PC-3 (cell line): ENCODE measurements around the gene TRAPPC11. TPM values are rescaled to one million over a fixed set of nuclear protein-coding genes. Genes with fewer than 3 reads are reported as not detected.

ENCODE experiments used
- ATAC-seq: fragments of 200-7000 bp; cut with Tn5 transposase; 2 replicates; pipeline ENCODE4 v1.9.1; 2020; ENCODE audit warnings: mild to moderate bottlenecking, moderate library complexity
- BruUV-seq: library from RNA; stranded (reverse); fragments of 400-500 nt; replicated peaks from 2 replicates; lab custom pipeline; 2021; lab: Mats Ljungman, UMichigan
- CTCF ChIA-PET: fragments of 300-600 bp; sonication (Branson Sonifier 250); formaldehyde crosslinking; loops from one replicate; lab custom pipeline; 2022; ENCODE audit warnings: antibody characterized with exemption; lab: Charles Lee
- POLR2A ChIA-PET: fragments of 300-600 bp; sonication (Branson Sonifier 250); formaldehyde crosslinking; loops from one replicate; lab custom pipeline; 2022; ENCODE audit warnings: antibody characterized with exemption; ENCODE audit not compliant: unreplicated experiment; lab: Charles Lee
- DNase-seq: peaks from one replicate; pipeline ENCODE4 v3.0.0-alpha.2; 2015
- H2AFZ ChIP-seq: fragments of 300-600 bp; sonication (generic); 2 replicates; pipeline ENCODE4 v1.6.0; 2016; ENCODE audit warnings: antibody characterized with exemption, low read length
- H3F3A ChIP-seq: fragments of 300-600 bp; sonication (generic); one replicate; pipeline ENCODE4 v1.6.0; 2017; ENCODE audit warnings: antibody characterized with exemption, low read length, control low read depth, mild to moderate bottlenecking; ENCODE audit not compliant: unreplicated experiment
- H3K27ac ChIP-seq: fragments of 300-600 bp; sonication (generic); 2 replicates; pipeline ENCODE4 v1.5.1; 2016; ENCODE audit warnings: mild to moderate bottlenecking, low read length
- H3K27me3 ChIP-seq: fragments of 300-600 bp; sonication (generic); 2 replicates; pipeline ENCODE4 v1.6.1; 2016; ENCODE audit warnings: low read length, mixed read lengths
- H3K36me3 ChIP-seq: fragments of 300-600 bp; sonication (generic); 2 replicates; pipeline ENCODE4 v1.6.1; 2016; ENCODE audit warnings: low read depth, mixed run types, low read length, mixed read lengths
- H3K4me1 ChIP-seq: fragments of 300-600 bp; sonication (generic); 2 replicates; pipeline ENCODE4 v1.5.1; 2016; ENCODE audit warnings: low read length; ENCODE audit not compliant: insufficient read depth
- H3K4me2 ChIP-seq: fragments of 300-600 bp; sonication (generic); 2 replicates; pipeline ENCODE4 v1.6.0; 2016; ENCODE audit warnings: low read length
- H3K4me3 ChIP-seq: fragments of 300-600 bp; sonication (generic); 2 replicates; pipeline ENCODE4 v1.5.1; 2016; ENCODE audit warnings: mild to moderate bottlenecking, low read length, mixed read lengths
- H3K79me2 ChIP-seq: fragments of 300-600 bp; sonication (generic); 2 replicates; pipeline ENCODE4 v1.6.1; 2017; ENCODE audit warnings: low read length, mixed read lengths
- H3K9ac ChIP-seq: fragments of 300-600 bp; sonication (generic); 2 replicates; pipeline ENCODE4 v1.6.0; 2016; ENCODE audit warnings: mild to moderate bottlenecking, low read length
- H3K9me2 ChIP-seq: fragments of 300-600 bp; sonication (generic); replicated peaks from 2 replicates; pipeline ENCODE4 v1.6.1; 2016; ENCODE audit warnings: mixed run types, low read length, mixed read lengths
- H3K9me3 ChIP-seq: fragments of 300-600 bp; sonication (generic); 2 replicates; pipeline ENCODE4 v1.6.1; 2016; ENCODE audit warnings: low read length, mixed read lengths
- H4K20me1 ChIP-seq: fragments of 300-600 bp; sonication (generic); 2 replicates; pipeline ENCODE4 v1.6.1; 2016; ENCODE audit warnings: low read length, mixed read lengths
- CTCF ChIP-seq: fragments of 300-600 bp; sonication (generic); conservative IDR thresholded peaks from 2 replicates; pipeline ENCODE4 v1.5.1; 2017; ENCODE audit warnings: antibody characterized with exemption, low read depth, mild to moderate bottlenecking, low read length
- EZH2 ChIP-seq: fragments of 300-600 bp; sonication (generic); IDR thresholded peaks from one replicate; pipeline ENCODE4 v1.6.1; 2017; ENCODE audit warnings: antibody characterized with exemption, mild to moderate bottlenecking, low read length; ENCODE audit not compliant: unreplicated experiment
- EZH2phosphoT487 ChIP-seq: fragments of 300-600 bp; sonication (generic); IDR thresholded peaks from 2 replicates; pipeline ENCODE4 v1.6.1; 2018; ENCODE audit warnings: mild to moderate bottlenecking, antibody characterized with exemption, low read length, borderline replicate concordance
- intact Hi-C: fragments of 100-400 bp; cut with micrococcal nuclease; formaldehyde crosslinking; loops from 2 replicates; pipeline ENCODE4 v1.9.0; 2023
- total RNA-seq: library from RNA; depleted of rRNA; stranded (reverse); fragments of >200 nt; gene quantifications from 2 replicates; pipeline ENCODE4 v1.2.3, GENCODE V29; 2014

The TRAPPC11 gene
- total RNA-seq, 1 experiment from 2014 or later, result 20.0 TPM

- Histone ChIP-seq H3K4me2 (no peak overlapping the region), H3K27ac (no peak overlapping the region), H3F3A (no peaks in the 10 kb centered on the region), H3K79me2 (no peaks in the 10 kb centered on the region), H3K9ac (no peak overlapping the region), H3K36me3 (peaks cover 13% of the 10 kb centered on the region), H3K4me3 (no peak overlapping the region), H3K4me1 (no peaks in the 10 kb centered on the region), H3K9me2 (no peaks in the 10 kb centered on the region), H3K27me3 (no peaks in the 10 kb centered on the region), H3K9me3 (no peaks in the 10 kb centered on the region), H2AFZ (no peak overlapping the region), H4K20me1 (no peaks in the 10 kb centered on the region)
- ChIA-PET POLR2A (no interaction called here), CTCF (no interaction called here)
- ATAC-seq (no peak), DNase-seq (no peak)
- no TSS peak for BruUV-seq
- TF ChIP-seq CTCF (no peak), EZH2 (no peak), EZH2phosphoT487 (no peak)
- intact Hi-C loops, result no loop called here
Observed at GRCh38 chr4:183675625-183676024, 16.5 kb downstream of the TRAPPC11 start.

GRCh38 chr4:183681119-183681518, 22.0 kb downstream of the TRAPPC11 start:
- H3K27ac ChIP-seq, result no peak overlapping the region
- no peaks in the 10 kb centered on the region for H3K9me3 ChIP-seq
- no peak overlapping the region for H3K9ac ChIP-seq
- ChIA-PET CTCF (no interaction called here), POLR2A (no interaction called here)
- TF ChIP-seq EZH2phosphoT487 (no peak), CTCF (no peak), EZH2 (no peak)
- H3K9me2 ChIP-seq, result no peaks in the 10 kb centered on the region
- H3K79me2 ChIP-seq, result no peaks in the 10 kb centered on the region
- H3K4me1 ChIP-seq, result no peaks in the 10 kb centered on the region
- H3K4me3 ChIP-seq, result no peak overlapping the region
- no peak overlapping the region for H2AFZ ChIP-seq
- DNase-seq, result no peak
- intact Hi-C loops, result no loop called here
- no peak for ATAC-seq
- no peak overlapping the region for H3K4me2 ChIP-seq
- no peaks in the 10 kb centered on the region for H3K27me3 ChIP-seq
- no TSS peak for BruUV-seq
- H4K20me1 ChIP-seq, result no peaks in the 10 kb centered on the region
- no peaks in the 10 kb centered on the region for H3F3A ChIP-seq
- H3K36me3 ChIP-seq, result peaks cover 20% of the 10 kb centered on the region

GRCh38 chr4:183686461-183686860, 27.4 kb downstream of the TRAPPC11 start:
- no peak overlapping the region for H3K27ac ChIP-seq
- no peak for DNase-seq
- no peak overlapping the region for H2AFZ ChIP-seq
- H3K9me2 ChIP-seq, result no peaks in the 10 kb centered on the region
- H3K4me2 ChIP-seq, result no peak overlapping the region
- ATAC-seq, result no peak
- no peaks in the 10 kb centered on the region for H3K79me2 ChIP-seq
- ChIA-PET CTCF (no interaction called here), POLR2A (no interaction called here)
- no peaks in the 10 kb centered on the region for H4K20me1 ChIP-seq
- no peak overlapping the region for H3K4me3 ChIP-seq
- TF ChIP-seq EZH2phosphoT487 (no peak), EZH2 (no peak), CTCF (no peak)
- BruUV-seq, result no TSS peak
- peaks cover 7% of the 10 kb centered on the region; the same call in 1 of the 2 replicates for H3K36me3 ChIP-seq
- H3F3A ChIP-seq, result no peaks in the 10 kb centered on the region
- no peaks in the 10 kb centered on the region for H3K9me3 ChIP-seq
- intact Hi-C loops, result no loop called here
- no peaks in the 10 kb centered on the region for H3K4me1 ChIP-seq
- no peak overlapping the region for H3K9ac ChIP-seq
- H3K27me3 ChIP-seq, result no peaks in the 10 kb centered on the region
